ENCODE measurements around the gene INSYN2B. TPM values are rescaled to one million over a fixed set of nuclear protein-coding genes. Genes with fewer than 3 reads are reported as not detected.

Gene INSYN2B
- total RNA-seq, 4 donors from 2014 or later, result 0.16 to 0.34 TPM; not detected in 2

- TF ChIP-seq CTCF (IDR thresholded peaks at IDR 0.05; ENCODE audit: low read depth), result no peak
These were observed 30.3 kb upstream of the INSYN2B start for GRCh38 chr5:170010595-170010994.

- TF ChIP-seq CTCF (IDR thresholded peaks at IDR 0.05; ENCODE audit: low read depth), result no peak
These were observed 28.1 kb upstream of the INSYN2B start for GRCh38 chr5:170008376-170008775.

- no peak for TF ChIP-seq CTCF (IDR thresholded peaks at IDR 0.05; ENCODE audit: low read depth)
These were observed 25.7 kb upstream of the INSYN2B start for GRCh38 chr5:170006021-170006420.

GRCh38 chr5:170000155-170000554 lies 19.9 kb upstream of the INSYN2B start:
- no peak for TF ChIP-seq CTCF (IDR thresholded peaks at IDR 0.05; ENCODE audit: low read depth)

GRCh38 chr5:169999621-170000020 lies 19.3 kb upstream of the INSYN2B start:
- TF ChIP-seq CTCF (IDR thresholded peaks at IDR 0.05; ENCODE audit: low read depth), result no peak

GRCh38 chr5:169997798-169998197 lies 17.5 kb upstream of the INSYN2B start:
- no peak for TF ChIP-seq CTCF (IDR thresholded peaks at IDR 0.05; ENCODE audit: low read depth)

GRCh38 chr5:169993485-169993790 lies 13.1 kb upstream of the INSYN2B start:
- TF ChIP-seq CTCF (IDR thresholded peaks at IDR 0.05; ENCODE audit: low read depth), result no peak

Measured in subcutaneous adipose tissue (tissue), 4 donors.